Right forelimb (tissue), 1 donor: Measurements from ENCODE around the gene PDE2A.

ENCODE experiments used
- DNase-seq: peaks from one replicate; pipeline ENCODE4 v3.0.0-alpha.2; 2018

Gene PDE2A

GRCh38 chr11:72682238-72682857, 8.1 kb upstream of the PDE2A start:
- DNase-seq, result no peak

DNA sequence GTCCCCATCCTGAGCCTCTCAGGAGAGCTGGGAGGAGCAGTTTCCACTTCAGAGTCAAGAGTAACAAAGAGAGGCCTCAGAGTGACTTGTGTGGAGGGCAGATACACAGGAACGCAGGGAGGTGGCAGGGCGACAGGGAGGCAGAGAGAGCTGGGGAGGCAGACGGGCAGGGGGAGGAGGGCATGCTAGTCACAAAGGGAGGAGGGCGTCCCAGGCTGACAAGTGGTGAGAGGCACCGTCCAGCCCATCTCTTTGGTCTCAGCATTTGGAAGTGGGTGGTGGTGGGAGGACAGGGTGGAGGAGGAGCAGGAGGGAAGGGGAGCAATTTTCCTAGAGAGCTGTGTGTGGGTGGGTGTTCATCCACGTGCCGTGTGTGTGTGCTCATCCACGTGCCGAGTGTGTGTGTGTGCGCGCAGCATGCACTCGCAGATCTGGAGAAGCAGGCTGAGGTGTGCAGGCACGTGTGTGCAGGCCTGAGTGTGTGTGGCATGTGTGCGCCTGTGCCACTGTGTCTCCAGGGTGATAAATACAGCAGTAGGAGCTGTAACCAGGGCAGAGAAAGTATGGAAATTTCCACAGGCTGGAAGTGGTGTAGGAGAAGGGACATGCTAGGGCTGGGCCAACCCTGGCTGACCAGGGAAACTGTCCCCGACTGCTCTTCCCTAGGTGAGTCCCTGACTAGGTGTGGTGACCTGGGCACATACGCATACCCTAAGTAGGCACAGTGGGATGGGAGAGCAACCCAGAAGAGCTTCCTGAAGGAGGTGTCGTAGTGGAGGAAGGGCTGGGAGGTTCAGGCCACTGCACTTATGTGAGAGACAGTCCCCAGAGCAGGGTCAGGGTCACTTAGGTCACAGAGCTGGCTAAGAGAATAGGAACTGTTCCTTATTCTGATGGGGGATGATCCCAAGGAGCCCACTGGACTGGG, 7.3 kb upstream of the PDE2A start:
- DNase-seq, result no peak

DNA sequence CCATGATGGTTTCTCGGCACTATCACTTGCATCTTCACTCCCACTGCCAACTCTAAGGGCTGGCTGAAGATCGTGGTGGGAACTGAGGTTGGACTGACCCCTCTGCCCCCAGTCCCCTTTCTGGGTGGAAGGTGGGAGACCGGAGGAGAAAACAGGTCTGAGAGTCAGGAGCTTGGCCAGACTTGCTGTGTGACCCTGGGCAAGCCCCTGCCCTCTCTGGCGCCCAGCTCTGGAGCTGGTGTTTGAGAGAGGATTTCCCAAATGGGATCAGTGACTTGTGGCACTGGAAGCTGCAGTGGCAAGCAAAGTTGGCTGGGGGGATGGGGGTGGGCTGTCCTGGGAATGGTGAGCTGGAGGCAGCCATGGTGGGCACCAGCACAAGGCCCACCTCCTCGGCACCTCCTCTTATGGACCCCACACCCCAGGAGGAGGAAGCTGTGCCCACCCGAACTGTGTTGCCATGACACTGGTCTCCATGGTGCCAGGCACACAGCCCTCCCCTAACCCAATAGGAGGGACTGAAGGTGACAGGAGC, 6.5 kb upstream of the PDE2A start:
- DNase-seq, result no peak

DNA sequence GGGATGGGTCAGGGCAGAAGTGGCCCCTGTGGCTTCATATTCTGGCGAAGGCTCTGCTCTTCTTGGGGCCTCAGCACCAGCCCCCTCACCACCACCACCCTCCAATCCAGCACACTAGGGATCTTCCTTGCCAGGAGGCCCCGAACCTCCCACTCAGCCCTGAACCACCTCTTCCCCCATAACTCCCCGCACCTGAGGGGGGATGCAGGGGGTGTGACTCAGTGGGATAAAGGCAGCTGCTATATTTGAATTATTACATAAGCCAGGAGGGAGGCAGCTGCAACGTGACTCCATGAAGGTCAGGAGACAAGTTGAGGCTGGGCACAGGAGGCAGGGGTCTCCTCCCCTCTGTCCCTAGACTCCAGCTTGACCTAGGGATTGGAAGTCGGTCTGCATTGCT, 5.6 kb upstream of the PDE2A start:
- no peak for DNase-seq

GRCh38 chr11:72678524-72678923, 4.3 kb upstream of the PDE2A start:
- DNase-seq, result no peak

- peak; percentile 88 for DNase-seq
These were observed 2.7 kb upstream of the PDE2A start for GRCh38 chr11:72676861-72677341.

DNA sequence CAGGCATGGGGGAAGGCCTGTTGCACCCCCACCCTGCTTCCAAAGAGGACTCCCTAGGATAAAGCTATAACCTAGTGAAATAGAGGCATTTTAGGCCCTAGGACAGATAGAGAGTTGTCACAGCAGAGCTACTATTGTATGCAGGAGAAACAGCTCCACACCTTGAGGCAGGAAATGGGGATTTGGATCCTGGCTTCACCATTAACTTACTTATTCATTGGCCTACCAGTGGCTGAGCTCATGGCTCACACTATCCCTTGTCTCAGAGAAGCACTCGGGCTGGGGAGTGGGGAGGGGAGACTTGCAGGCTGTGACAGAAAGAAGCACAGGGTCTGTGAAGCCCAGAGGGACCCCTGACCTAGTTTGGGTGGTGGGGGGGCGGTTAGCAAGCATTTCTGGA, 999 bp upstream of the PDE2A start:
- no peak for DNase-seq

DNA sequence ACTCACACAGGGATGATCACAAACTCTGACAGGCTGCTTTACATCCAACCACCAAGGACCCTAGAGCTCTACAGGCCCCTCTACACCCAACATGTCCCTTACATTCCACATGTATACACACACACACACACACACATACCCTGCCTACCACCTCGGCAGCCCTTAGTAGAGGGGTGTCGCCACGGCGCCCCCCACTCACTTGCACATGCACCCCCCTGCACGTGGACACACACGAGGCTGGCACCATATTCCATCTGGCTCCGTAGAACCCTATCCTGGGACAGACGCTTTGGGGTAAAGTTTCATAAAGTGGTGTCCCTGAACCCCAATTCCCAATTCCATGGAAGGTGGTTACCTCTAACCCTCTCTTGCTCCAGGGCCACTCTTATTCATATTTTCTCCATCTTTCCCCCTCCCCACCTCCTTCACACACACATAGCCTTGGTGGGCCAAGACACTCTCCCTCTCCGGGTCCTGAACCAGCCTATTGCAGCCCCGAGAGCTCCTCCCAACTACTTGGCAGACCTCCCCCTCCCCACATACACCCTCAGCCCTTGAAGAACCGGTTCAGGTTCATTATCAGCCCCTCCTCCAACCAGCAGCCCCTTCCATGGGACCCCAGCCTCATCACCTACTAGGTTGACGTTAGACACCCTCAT, 809 bp downstream of the PDE2A start:
- no peak for DNase-seq

- no peak for DNase-seq
These were observed 1.5 kb downstream of the PDE2A start for GRCh38 chr11:72672597-72673238.

DNA sequence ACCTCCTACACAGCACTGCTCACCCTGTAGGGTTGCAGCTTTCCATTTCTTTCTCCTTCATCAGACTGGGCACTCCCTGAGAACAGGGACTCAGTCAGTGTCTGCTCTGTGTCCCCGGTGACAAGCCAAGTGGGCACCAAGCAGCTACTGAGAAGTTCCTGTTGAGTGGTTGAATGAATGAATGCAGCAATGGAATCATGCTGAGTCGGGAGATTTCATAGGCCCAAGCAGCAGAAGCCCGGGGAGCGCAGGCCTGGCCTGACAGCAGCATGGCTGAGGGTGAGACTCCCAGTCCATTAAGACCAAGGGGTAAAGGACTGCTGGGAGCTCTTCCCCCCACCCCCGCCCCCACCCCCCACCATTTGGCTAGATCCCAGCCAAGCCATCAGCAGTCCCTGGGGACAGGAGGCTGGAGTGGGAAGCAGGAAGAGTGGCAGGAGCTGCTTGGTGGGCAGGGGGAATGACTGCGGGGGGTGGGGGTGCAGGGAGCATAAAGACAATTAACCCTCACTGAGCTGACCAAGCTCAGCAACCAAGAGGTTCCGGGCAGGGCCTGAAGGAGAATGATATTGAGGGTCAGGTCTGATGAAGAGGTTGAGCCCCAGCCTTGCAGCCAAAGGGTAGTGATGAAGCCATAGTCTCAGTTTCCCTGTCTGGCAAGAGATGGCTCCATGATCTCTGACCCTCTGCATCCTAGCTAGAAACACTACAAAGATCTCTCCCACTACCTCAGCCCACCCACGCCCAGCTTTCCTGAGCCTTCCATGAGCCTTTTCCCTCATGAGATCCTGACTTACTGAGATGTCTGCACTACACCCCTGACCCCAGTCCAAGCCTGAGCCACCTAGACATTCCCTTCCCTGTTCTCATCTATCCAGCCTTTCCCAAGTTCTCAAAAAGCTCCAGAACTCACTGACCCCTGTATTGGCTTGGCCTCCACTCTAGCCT, 2.8 kb downstream of the PDE2A start:
- no peak for DNase-seq

DNA sequence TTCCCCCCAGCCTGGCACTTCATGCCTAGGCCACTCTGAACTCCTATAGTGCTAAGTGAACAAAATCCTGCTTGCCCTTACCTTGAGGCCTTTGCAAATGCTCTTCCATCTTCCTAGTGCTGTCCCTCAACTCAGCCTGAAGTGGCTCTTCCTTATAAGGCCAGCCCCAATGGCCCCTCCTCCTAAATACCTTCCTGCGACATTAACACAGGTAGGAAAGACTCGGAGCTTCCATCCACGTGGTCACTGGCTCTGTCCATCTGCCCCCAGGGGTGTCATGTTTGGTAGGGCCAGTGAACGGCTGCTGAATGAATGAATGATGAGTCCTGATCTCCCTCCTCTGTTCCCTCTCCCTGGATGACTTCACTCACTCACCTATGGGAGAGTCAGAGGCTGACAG, 4.2 kb downstream of the PDE2A start:
- no peak for DNase-seq

DNA sequence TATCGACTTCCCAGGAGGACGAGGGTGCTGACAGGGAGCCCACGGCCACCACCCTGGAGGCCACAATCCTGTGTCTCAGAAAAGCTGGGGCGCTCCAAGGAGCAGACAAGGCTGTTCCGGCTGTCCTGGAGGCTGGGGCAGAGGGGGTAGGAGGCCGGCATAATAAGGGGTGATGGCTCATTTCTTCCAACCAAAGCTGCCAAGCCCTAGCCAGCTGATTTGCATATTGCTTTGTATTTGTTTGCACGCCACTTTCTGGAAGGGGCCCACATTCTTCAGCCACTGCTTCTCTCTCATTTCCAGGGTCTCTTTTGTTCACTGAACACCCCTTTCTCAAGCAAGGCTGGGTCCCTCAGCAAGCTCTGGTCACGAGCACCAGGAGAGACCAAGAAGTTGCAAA, 4.7 kb downstream of the PDE2A start:
- no peak for DNase-seq

DNA sequence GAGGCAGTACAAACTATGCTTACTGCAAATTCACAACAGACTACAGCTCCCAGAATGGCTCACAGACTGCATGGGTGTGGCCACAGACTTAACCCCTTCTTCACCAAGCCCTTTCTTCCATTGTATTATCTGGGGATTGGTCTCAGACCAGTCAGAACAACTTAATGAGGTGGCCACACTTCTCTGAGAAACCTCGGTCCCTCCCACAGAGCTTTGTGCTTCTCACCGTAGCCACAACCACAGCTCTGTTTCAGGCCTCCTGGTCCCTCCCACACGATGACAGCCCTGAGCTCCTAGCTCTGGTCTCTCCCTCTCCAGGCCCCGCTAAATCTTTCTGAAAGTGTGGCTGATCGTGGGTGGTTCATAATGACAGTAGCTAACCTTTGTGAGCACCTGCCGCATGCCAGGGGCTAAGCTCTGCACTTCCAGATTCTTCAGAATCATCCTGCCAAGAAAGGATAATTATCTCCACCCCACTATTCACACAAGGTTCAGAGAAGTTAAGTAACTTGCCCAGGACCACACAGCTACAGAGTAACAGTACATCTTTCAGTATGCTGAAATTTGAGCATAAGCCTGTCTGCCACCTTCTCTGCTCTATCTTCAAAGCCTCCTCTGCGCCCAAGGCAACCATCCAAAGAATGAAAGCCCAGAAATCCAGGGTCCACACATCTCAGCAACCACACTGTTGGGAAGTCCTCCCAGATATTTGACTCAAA, 5.4 kb downstream of the PDE2A start:
- no peak for DNase-seq

- DNase-seq, result no peak
These were observed 8.2 kb downstream of the PDE2A start for GRCh38 chr11:72665911-72666472.

- DNase-seq, result no peak
These were observed 12.2 kb downstream of the PDE2A start for GRCh38 chr11:72662036-72662435.

- no peak for DNase-seq
These were observed 12.7 kb downstream of the PDE2A start for GRCh38 chr11:72661486-72661885.

DNA sequence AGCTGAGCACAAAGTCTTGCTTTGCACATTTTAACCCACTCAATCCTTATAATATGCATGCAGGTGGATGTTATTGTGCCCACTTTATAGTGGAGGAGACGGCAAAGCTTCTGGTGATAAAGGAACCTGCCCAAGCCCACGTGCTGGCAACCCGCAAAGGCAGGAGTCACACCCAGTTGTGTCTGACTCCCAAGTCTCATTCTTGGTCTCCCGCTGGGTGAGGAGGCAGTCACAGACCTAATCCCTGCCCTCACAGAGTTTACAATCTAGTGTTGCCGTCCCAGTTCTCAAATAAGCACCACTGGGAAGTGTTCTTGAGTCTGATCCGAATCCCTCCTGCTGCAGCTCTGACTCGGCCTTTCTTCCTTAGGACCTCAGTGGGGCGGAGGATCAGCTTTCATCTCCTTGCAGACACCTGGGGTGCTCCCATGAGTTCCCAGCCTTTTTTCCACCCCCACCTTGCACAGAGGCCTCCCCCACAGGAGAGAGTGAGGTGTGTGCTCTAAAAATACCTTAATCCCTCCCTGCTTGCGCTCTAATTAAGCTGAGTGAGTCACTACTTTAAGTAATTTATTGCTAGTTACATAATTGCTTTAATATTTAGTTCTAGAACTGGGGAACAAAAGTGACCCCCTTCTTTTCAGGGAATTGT, 15.1 kb downstream of the PDE2A start:
- DNase-seq, result no peak

DNA sequence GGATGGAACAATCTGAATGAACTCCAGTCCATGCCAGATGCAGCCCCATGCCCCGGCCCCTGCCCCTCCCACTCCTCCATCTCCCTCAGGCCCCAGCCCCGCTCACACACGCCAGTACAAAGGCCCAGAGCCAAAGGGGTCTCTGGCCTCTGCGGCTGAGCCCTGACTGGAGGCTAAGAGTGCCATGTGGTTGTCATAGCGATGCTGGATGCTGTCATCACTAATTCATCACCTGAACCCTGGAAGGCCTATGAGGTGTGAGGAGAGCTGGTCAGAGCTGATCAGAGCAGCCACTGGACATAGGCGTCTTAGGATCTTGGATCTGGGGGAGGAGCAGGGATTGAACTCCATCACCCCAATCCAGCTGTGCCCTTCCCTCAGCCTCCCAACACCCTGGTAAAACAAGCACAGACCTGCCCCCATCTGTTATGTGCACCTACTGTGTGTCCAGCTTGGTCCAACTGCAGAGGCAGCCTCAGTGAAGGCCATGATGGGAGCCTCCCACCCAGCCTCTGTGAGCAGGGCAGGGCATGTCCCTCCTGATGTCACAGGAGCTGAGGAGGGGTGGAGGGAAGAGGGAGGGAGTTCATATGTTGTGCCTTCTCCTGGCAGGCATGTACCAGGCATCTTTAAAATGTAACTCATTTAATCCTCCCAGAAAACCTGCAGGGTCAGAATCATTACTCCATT, 16.7 kb downstream of the PDE2A start:
- no peak for DNase-seq

GRCh38 chr11:72655896-72656464, 18.2 kb downstream of the PDE2A start:
- no peak for DNase-seq
